Nephron progenitor cell (in vitro differentiated cells): ENCODE measurements around the gene ZNF462.
A peak's percentile ranks its signal among the peaks of the same experiment; 100 is the strongest.

Experiments used
- DNase-seq: peaks from one replicate; pipeline ENCODE4 v3.0.0; 2021
- H3K27ac Mint-ChIP-seq: 2 replicates; pipeline ENCODE4 v1.8.0; 2021; ENCODE audit warnings: mild to moderate bottlenecking, moderate library complexity, mixed read lengths
- H3K27me3 Mint-ChIP-seq: 2 replicates; pipeline ENCODE4 v1.8.0; 2021; ENCODE audit warnings: mild to moderate bottlenecking, low read depth, mixed read lengths; ENCODE audit not compliant: poor library complexity
- H3K36me3 Mint-ChIP-seq: 2 replicates; pipeline ENCODE4 v1.8.0; 2021; ENCODE audit warnings: low read depth, mixed read lengths
- H3K4me1 Mint-ChIP-seq: 2 replicates; pipeline ENCODE4 v1.8.0; 2021; ENCODE audit warnings: mixed read lengths
- H3K4me3 Mint-ChIP-seq: 2 replicates; pipeline ENCODE4 v1.8.0; 2021; ENCODE audit warnings: mild to moderate bottlenecking, moderate library complexity, mixed read lengths
- H3K9me3 Mint-ChIP-seq: 2 replicates; pipeline ENCODE4 v1.8.0; 2021; ENCODE audit warnings: mild to moderate bottlenecking, moderate library complexity, mixed read lengths
- TF ChIP-seq, protein P1 (sequence below): fragments of 200-600 bp; sonication (generic); IDR thresholded peaks from 2 replicates; pipeline ENCODE4 v1.5.0; 2021; ENCODE audit warnings: antibody characterized with exemption

Gene ZNF462

GRCh38 chr9:106962122-106962521, 99.2 kb downstream of the ZNF462 start:
- no peak for DNase-seq
- Mint-ChIP-seq H3K9me3 (no peaks in the 10 kb centered on the region), H3K27me3 (no peaks in the 10 kb centered on the region), H3K4me3 (no peak overlapping the region), H3K36me3 (peaks cover 93% of the 10 kb centered on the region), H3K27ac (peak overlapping the region; percentile 86), H3K4me1 (no peaks in the 10 kb centered on the region)
- TF ChIP-seq, protein P1, sequence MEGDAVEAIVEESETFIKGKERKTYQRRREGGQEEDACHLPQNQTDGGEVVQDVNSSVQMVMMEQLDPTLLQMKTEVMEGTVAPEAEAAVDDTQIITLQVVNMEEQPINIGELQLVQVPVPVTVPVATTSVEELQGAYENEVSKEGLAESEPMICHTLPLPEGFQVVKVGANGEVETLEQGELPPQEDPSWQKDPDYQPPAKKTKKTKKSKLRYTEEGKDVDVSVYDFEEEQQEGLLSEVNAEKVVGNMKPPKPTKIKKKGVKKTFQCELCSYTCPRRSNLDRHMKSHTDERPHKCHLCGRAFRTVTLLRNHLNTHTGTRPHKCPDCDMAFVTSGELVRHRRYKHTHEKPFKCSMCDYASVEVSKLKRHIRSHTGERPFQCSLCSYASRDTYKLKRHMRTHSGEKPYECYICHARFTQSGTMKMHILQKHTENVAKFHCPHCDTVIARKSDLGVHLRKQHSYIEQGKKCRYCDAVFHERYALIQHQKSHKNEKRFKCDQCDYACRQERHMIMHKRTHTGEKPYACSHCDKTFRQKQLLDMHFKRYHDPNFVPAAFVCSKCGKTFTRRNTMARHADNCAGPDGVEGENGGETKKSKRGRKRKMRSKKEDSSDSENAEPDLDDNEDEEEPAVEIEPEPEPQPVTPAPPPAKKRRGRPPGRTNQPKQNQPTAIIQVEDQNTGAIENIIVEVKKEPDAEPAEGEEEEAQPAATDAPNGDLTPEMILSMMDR: no peak

- Mint-ChIP-seq H3K4me3 (no peak overlapping the region), H3K36me3 (peaks cover 89% of the 10 kb centered on the region), H3K27ac (peak overlapping the region; percentile 49), H3K9me3 (no peaks in the 10 kb centered on the region), H3K4me1 (no peaks in the 10 kb centered on the region), H3K27me3 (no peaks in the 10 kb centered on the region)
- TF ChIP-seq, protein P1: no peak
- no peak for DNase-seq
Observed at GRCh38 chr9:106962615-106963363, 99.8 kb downstream of the ZNF462 start.

GRCh38 chr9:106963684-106964083, 100.7 kb downstream of the ZNF462 start:
- Mint-ChIP-seq H3K27ac (no peak overlapping the region), H3K9me3 (no peaks in the 10 kb centered on the region), H3K4me3 (no peak overlapping the region), H3K27me3 (no peaks in the 10 kb centered on the region), H3K4me1 (peaks cover 2% of the 10 kb centered on the region), H3K36me3 (peaks cover 86% of the 10 kb centered on the region)
- TF ChIP-seq, protein P1: no peak
- DNase-seq: no peak

DNA sequence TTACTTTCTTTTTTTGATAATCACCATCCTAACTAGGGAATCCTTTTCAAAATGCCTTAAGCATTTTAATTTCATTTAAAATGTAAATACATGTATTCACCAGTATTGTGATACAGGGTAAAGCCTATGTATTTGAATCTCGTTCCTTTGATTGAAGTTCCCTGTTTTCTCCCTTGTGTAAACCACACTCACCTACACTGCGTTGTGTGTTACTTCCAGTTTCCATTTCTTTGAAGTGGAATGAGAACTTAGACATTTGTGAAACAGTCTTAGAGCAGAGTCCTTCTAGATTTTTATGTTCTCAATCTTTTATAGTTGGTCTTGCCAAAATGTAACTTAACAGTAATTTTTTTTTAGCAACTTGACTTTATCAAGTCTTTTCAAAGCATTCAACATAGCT, 101.4 kb downstream of the ZNF462 start:
- no peak overlapping the region for H3K4me3 Mint-ChIP-seq
- TF ChIP-seq, protein P1: no peak
- no peak for DNase-seq
- peaks cover 86% of the 10 kb centered on the region for H3K36me3 Mint-ChIP-seq
- H3K27ac Mint-ChIP-seq: no peak overlapping the region
- H3K27me3 Mint-ChIP-seq: no peaks in the 10 kb centered on the region
- no peaks in the 10 kb centered on the region for H3K9me3 Mint-ChIP-seq
- H3K4me1 Mint-ChIP-seq: peaks cover 9% of the 10 kb centered on the region

GRCh38 chr9:106964822-106965525, 102.0 kb downstream of the ZNF462 start:
- H3K9me3 Mint-ChIP-seq: no peaks in the 10 kb centered on the region
- peak overlapping the region; percentile 27 for H3K27ac Mint-ChIP-seq
- peaks cover 86% of the 10 kb centered on the region for H3K36me3 Mint-ChIP-seq
- H3K27me3 Mint-ChIP-seq: no peaks in the 10 kb centered on the region
- peaks cover 15% of the 10 kb centered on the region for H3K4me1 Mint-ChIP-seq
- H3K4me3 Mint-ChIP-seq: no peak overlapping the region
- TF ChIP-seq, protein P1: no peak
- no peak for DNase-seq
